ENCODE data around the gene MYH9.
"Not testable (repeated sequence)": the region's sequence is repeated elsewhere in the genome, so short reads cannot be mapped to it uniquely, and the experiment has no call there.

Gene MYH9

DNA sequence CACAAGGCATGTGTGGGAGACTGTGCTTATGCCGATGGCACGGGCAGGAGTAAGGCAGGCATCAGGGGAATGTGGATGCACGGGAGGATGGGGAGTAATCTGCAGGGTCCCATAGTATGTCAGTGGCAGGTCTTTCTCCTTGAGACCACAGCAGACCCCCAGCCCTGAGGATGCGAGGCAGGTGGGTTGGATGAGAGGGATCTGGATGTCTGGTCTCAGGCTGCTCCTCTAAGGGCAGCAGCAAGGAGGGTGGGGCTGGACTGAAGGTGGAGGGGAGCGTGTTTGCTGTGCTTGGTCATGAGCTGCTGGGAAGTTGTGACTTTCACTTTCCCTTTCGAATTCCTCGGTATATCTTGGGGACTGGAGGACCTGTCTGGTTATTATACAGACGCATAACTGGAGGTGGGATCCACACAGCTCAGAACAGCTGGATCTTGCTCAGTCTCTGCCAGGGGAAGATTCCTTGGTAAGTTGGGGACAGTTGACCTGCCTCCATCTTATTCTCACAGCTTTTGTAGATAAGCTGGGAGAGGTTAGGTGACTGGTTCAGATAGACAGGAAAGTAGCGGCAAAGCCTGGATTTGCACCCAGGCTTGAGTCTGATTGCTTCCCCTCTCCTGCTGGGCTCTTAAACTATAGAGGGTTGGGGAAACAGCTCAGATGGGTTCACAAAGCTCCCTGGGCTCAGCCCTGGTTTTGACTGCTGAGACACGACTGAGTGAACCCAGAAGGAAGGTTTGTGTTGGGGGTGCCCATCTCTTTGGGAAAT lies 134.8 kb downstream of the MYH9 start, which contains the start of gene APOL1:
APOL1 (plus strand) TSS at position 380 of the 769 bp plus-strand sequence. CDS start 1,823 bp downstream, outside the sequence.
- no peak for DNase-seq (ENCODE audit: low read depth in 2 of 2, low spot score in 1 of 2)

DNA sequence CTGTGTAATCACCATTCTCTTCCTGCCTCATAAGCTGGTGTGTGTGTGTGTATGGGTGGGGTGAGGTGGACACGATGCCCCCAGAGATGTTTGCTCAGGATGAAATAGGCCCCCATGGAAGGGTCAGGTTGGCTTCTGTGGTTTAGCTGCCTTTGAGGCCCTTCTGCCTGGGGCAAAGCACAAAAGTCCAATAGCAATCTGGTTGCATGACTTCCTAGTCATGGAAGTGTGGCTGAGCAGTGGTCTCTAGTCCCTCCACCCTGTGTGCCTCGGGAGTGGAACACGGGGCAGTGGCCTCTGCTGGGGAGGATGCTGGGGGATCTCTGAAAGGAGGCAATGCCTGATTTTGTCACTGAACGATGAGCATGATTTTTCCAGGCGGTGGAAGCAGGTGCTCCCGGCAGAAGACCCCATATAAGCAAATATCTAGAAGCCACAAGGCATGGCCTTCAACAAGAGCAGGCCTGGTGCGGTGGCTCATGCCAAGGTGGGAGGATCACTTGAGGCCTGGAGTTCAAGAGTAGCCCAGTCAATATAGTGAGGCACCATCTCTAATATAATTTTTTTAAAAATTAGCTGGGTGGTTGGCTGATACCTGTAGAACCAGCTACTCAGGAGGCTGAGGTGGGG lies 135.7 kb downstream of the MYH9 start:
- not testable (repeated sequence) for DNase-seq (ENCODE audit: low read depth in 2 of 2, low spot score in 1 of 2)

DNA sequence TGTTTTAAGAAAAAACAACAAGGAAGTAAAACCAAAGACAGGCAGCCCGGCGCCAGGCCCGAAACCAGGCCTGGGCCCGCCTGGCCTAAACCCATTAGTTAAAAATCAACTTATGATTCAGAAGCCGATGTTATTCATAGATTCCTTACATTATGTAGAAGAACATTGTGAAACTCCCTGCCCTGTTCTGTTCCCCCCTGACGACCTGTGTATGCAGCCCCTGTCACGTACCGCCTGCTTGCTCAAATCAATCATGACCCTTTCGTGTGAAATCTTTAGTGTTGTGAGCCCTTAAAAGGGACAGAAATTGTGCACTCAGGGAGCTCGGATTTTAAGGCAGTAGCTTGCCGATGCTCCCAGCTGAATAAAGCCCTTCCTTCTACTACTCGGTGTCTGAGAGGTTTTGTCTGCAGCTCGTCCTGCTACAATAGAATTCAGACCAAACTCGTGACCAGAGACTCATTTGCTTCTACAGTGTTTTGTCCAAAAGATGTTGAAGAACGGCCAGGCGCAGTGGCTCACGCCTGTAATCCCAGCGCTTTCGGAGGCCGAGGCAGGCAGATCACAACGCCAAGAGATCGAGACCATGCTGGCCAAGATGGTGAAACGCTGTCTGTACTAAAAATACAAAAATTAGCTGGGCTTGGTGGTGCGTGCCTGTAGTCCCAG lies 137.3 kb downstream of the MYH9 start:
- not testable (repeated sequence) for DNase-seq (ENCODE audit: low read depth in 2 of 2, low spot score in 1 of 2)

DNA sequence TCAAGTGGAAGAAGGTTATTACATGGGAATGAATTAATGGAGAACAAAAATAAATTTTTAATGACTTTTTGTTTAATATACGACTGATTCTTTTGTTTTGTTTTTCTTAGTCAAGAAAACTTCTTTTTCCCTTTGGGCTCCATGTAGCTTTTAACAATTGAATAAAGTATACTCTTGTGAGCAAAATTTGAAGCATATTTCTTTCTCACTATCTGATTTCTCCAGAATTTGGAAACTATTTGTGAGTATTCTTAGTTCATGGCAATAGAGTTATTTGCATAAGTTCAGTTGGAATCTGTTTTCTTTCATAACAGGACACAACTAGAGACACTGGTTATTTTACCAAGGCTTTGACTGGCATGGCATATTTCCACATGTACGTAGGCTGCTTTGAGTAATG lies 138.6 kb downstream of the MYH9 start:
- DNase-seq (ENCODE audit: low read depth in 2 of 2, low spot score in 1 of 2) = no peak

DNA sequence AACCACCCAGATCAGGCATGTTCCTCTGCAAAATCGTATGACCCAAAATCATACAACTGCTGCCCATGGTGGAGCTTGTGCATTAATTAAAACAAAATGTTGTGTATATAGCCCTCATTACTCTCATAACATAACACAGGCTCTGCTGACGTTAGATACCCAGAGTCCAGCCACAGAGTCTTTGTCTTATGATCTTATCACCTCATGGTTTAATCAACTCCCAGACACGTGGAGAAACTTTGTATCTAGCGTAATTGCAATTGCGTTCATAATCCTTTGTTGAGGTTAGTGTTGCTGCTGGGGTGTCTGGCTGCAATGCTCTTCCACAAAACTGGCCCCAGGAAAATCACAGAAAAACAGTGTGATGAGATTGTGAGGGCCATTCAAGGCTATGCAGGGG lies 139.8 kb downstream of the MYH9 start:
- no peak for DNase-seq (ENCODE audit: low read depth in 2 of 2, low spot score in 1 of 2)

DNA sequence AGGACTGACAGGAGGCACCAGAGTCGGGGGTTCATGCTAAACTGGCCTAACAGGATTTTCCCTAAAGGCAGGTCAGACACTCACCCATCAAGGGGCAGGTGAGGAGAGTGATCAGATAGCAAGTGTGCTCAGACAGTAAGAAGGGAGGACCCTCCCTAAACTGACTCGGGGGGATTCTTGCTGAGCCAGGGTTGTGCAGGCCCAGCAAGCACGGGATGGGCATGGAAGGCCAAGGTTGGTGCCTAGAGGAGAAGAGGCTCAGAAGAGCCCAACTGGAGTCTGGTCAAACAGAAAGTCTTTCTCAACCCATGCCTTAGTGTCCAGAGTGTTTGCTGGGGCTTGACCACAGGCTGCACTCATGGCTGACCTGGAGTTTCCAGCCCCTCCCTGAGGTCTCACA lies 141.0 kb downstream of the MYH9 start:
- DNase-seq (ENCODE audit: low read depth in 2 of 2, low spot score in 1 of 2) = no peak

DNA sequence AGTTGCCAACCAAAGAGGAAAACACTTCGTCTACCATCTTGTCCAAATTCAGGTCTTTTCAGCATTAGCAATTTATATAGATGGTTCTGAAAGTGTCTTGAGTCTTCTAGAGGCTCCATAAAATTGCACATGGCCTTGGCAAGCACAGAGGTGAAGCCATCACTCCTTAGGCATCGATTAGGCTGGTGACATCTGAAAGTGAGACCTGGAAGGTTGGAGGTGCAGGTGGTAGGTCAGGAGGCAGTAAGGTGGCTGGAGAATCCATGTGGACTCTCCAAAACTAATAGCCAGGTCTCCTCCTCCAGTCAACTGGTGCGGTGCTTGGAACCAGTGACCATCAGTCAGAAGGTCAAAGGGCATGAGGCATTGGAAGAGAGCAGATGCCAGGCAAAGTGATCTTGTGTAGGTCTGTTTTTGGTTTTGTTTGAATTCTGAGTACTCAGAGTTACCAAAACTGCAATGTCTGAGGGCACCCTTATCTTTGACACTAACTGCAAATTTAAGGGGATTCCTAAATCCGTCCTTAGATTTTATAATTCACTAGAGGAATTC lies 141.9 kb downstream of the MYH9 start:
- DNase-seq (ENCODE audit: low read depth in 2 of 2, low spot score in 1 of 2) = no peak

DNA sequence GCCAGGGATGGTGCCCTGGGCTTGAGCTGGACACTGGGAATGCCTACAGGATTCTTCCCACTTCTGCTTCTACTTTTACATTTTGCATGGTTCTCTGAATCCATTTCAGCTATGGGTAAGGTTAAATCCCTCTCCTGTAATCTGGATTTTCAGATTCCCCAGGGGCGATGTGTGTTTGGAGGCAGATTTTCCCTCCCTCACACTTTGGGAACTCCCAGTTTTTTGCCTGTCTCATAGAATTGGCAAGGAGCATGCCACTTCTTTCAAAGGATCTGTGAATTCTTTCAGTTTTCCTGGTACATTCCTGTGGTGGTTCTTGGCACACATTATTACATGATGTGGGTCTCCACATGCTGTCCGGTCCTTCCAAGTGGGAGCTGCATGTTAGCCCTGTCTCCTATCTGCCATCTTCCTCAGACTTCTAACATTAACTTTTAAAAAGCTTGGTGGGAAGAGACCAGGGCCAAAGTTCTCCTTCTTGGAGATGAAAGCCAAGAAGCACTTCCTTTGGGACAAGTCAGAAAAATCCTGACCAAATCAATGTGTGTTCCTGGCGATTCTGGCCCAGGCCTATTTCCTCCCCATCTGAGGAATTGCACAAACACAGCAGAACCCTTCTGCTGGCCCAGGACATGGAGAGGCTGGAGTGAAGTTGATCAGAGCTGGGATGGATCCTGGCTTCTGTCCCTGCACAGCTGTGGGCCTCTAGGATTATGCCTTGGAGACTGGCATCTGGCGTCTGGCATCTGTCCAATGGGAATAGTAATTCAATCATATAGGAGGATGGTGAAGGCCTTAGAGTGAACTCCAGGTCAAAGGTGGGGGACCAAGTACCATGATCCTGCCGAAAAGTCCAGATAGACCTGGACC lies 143.0 kb downstream of the MYH9 start:
- DNase-seq (ENCODE audit: low read depth in 2 of 2, low spot score in 1 of 2) = no peak

DNA sequence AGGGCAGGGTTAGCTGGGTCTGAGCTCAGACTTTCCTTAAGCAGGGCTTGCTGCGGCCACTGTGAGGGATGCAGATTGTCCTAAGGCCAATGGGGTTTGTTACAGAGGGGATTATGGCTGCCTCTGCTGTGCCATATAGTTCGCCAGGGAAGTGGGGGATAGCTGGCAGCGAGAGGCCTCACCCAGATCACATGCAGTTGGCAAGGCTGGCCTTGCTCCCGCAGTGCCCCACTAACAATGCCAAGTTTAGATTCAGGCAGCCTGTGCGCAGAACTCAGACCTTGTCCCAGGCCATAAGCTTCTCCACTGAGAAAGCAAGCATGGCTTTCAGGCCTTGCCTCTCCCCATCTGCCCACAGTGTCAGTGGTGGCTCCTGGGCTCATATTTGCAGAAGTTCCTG lies 143.8 kb downstream of the MYH9 start:
- no peak for DNase-seq (ENCODE audit: low read depth in 2 of 2, low spot score in 1 of 2)

DNA sequence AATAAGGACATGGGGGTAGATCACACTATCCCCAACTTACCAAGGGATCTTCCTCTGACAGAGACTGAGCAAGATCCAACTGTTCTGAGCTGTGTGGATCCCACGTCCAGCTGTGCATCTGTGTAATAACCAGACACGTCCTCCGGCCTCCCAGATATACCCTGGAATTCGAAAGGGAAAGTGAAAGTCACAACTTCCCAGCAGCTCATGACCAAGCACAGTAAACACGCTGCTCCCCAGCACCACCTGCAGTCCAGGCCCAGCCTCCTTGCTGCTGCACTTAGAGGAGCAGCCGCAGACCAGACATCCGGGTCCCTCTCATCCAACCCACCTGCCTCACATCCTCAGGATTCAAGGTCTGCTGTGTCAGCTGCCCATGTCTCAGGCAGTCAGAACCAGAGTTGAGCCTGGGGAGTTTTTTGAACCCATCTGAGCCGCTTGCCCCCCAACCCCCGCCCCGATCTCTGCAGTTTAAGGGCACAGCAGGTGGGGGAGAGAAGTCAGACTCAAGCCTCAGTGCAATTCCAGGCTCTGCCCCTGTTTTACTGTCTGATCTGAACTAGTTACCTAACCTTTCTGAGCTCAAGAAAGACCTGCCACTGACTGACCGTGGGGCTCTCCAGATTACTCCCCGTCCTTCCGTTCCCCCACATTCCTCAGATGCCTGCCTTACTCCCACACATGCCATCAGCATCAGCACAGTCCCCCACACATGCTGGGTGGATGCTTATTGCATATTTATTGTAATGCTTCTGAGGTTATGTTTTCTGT lies 148.2 kb downstream of the MYH9 start, which contains the start of gene APOL2:
APOL2 (minus strand) TSS at position 127 of the 771 bp plus-strand sequence. CDS start 6,365 bp downstream, outside the sequence.
- DNase-seq (ENCODE audit: low read depth in 2 of 2, low spot score in 1 of 2) = peak; percentile 58 to 71

DNA sequence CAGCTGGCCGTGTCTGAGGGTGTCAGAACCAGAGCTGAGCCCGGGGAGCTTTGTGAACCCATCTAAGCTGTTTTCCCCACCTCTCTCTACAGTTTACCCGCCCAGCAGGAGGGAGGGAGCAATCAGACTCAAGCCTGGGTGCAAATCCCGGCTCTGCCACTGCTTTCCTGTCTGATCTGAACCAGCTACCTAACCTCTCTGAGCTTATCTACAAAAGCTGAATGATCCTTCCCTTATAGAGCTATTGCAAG lies 148.7 kb downstream of the MYH9 start:
- DNase-seq (ENCODE audit: low read depth in 2 of 2, low spot score in 1 of 2) = no peak

DNA sequence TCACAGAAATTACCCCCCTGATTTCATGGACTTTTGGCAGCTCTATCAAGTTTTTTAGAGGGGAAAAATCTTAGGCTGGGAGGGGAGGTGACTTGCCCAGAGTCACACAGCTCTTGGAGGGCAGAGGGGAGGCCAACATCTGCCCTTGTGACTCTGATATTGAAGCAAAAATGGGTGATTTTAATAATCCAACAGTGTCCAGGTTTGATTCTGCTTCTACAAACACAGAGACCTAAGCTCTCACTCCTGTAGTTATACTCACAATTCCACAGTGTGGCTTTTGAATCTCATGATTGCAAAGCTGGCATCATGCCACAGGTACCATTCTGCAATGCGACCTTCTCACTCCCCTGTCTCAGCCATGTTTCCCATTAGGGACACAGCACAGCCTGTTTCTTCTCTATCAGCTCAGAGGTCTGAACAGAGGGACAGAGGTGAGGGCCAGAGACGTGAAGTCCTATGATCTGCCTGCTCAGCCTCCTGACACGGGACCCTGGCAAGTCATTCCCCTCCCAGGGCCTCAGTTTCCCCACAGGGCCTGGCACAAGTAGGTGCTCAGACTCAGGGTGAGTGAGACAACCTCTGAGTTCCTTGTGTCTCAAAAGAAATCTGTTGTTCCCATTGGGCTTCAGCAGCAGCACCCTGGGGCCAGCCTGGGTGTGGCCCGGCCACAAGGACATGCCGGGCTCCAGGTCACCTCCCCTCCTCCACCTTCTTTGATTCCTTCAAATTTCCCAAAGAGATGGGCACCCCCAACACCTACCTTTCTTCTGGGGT lies 149.2 kb downstream of the MYH9 start:
- no peak for DNase-seq (ENCODE audit: low read depth in 2 of 2, low spot score in 1 of 2)

DNA sequence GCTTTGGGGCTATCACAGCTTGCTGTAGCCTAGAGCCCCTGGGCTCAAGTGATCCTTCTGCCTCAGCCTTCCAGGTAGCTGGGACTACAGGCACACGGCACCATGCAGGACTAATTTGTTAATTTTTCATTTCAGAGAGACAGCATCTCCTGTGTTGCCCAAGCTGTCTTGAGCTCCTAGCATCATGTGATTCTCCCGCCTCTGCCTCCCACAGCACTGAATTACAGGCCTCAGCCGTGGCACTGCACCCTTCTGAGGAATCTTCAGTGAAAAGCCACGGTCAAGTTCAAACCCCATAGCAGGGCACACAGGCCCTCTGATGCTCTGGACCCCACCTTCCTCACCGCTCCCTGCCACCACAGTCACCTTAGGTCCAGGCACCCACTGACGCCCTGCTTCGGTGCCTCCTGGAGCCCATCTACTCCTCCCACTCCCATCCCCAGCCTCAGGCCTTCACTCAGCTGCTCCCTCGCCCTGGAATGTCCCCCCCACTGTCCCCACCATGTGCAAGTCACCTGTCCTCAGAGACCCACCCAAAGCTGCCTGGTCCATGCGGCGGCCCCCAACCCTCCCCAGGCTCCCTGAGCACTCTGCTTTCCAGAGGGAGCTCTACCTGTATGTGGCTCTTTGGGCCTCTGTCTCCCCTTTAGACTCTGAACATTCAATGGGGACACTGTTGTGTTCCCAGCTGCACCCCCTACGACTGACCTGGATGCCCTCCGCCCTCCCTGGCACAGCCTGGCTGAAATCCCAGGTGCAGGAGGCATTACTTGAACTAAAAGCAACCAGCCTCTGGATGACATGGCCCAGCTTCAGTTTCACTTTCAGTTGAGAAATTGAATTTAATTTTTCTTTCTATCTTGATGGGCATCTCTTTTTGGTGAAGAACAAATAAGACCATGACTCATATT lies 150.1 kb downstream of the MYH9 start:
- DNase-seq (ENCODE audit: low read depth in 2 of 2, low spot score in 1 of 2) = no peak

DNA sequence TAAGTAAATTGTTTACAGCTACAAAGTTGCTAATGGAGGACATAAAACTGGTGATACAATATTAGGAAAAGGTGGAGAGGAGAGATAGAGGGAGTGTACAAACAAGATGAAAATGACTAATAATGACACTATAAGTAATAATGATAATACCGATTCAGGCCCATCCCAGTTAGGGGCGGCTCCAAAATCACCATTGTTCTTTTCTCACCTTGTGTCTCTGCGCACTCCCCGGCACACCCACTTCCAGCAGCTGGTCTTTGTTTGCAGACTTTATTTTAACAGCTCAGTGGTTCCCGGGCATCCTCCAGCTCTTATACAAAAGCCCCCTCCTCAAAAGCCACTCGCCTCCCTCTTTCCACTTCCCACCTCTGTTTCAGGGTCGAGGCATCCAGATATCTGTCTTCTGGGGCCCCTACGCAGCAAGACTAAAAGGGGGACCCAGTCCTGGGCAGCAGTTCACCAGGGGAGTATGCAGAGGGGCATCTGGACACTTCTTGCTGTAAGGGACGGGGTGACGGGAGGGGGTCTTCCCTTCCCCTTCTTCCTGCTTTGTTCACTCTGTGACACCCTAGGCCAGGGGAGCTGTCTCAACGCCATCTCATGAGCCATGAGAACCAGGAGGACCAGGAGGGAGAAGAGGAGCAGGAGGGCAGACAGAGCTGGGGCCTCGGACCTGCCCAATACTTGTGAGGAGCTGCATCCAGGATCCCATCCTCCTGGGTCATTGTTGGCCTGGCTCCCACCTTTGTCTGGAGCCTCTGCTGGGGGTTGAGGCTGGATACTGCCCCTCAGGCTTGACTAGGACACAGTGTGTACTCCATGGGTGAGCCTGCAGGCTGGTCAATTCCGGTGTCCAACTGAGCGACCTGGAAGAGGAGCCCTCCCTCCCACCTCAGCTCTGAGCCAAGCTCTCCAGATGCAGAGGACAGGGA lies 151.1 kb downstream of the MYH9 start:
- no peak for DNase-seq (ENCODE audit: low read depth in 2 of 2, low spot score in 1 of 2)

DNA sequence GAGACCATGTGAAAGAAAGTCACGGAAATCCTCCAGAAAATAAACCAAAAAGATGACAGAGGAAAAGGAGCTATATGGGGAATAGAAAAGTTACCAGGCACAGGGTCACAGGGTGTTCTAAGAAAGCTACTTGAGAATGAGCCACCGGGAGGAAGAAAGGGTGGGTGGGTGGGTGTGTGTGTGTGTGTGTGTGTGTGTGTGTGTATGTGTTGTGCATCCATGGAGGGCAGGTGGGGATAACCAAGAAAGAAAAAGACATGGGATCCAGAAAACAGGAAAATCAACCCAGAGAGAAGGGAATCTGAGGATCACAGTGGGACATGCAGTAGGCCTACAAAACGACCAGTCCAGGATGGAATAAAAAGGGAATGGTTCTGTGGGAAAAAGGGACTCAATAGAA lies 152.2 kb downstream of the MYH9 start:
- no peak for DNase-seq (ENCODE audit: low read depth in 2 of 2, low spot score in 1 of 2)

DNA sequence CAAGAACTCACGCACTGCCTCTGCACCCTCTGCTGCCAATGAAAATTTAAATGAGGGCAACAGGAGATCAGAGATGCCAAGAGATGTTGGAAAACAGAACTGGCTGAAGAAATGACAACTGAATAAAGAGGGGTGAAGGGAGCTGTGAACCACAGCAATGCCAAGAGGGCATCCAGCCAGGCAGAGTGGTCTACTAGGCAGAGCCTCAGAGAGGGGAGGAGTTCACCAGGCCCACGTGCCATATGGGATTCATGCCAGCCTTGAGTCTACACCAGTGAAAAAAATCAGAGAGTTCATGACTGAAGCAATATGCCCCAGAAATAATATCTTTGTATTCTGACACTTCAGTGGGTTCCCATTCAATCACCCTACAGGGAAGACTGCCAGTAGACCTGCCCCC lies 152.8 kb downstream of the MYH9 start:
- DNase-seq (ENCODE audit: low read depth in 2 of 2, low spot score in 1 of 2) = no peak

DNA sequence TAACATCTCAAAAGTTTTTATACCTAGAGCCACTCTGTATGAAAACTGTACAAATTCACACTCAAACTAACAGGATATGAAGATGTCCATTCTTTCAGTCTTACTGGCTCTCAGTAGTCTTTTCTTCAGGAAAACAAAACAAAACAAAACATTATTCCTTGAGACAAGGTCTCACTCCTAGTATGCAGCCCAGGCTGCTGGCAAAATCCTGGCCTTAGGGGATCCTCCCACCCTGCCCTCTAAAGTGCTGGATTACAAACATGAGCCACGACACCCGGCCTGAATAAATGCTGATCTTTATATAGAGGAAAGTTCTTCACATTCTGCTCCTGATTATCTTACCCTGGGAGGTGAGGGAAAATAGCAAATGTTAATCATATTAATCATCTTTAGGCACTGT lies 153.6 kb downstream of the MYH9 start:
- DNase-seq (ENCODE audit: low read depth in 2 of 2, low spot score in 1 of 2) = no peak
